ENCODE measurements around the gene PIEZO2. TPM values are rescaled to one million over a fixed set of nuclear protein-coding genes. Genes with fewer than 3 reads are reported as not detected.

PIEZO2 gene
- total and polyA plus RNA-seq, 2 donors (not counting 1 experiment from before 2014, with no cell fraction given) = not detected

- ChIA-PET POLR2A (no interaction called here), CTCF (no interaction called here)
- no peak for ATAC-seq (ENCODE audit: low read depth)
- no peak overlapping the region for H3K4me3 Mint-ChIP-seq
- H3K27ac Mint-ChIP-seq = no peak overlapping the region
- H3K27ac ChIP-seq (ENCODE audit: low read length in 2 of 2) = no peak overlapping the region
- no peak for DNase-seq
- no peak overlapping the region for H3K9ac ChIP-seq (ENCODE audit: low read length)
- H3K27me3 ChIP-seq (replicated peaks in 1 of 4; ENCODE audit: control extremely low read depth in 1 of 4, control insufficient read depth in 3 of 4, insufficient read depth in 4 of 4, low read length in 3 of 4) = peaks cover 0 to 3% (median 1%) of the 10 kb centered on the region in 4 experiments
- TF ChIP-seq CTCF (IDR thresholded peaks at IDR 0.05) (no peak), EZH2 (IDR thresholded peaks at IDR 0.05; ENCODE audit: borderline replicate concordance, insufficient read depth, low read depth, low read length, poor library complexity, severe bottlenecking) (no peak)
- no peaks in the 10 kb centered on the region for H3K79me2 ChIP-seq (ENCODE audit: control insufficient read depth, insufficient read depth, low read length)
- H3K4me3 ChIP-seq (ENCODE audit: control extremely low read depth in 1 of 5, extremely low read depth in 1 of 5, insufficient read depth in 1 of 5, low read depth in 2 of 5, low read length in 4 of 5) = no peak overlapping the region
- H2AFZ ChIP-seq (ENCODE audit: insufficient read depth, low read depth, low read length, poor library complexity, severe bottlenecking) = no peak overlapping the region
- H3K4me2 ChIP-seq (replicated peaks; ENCODE audit: low read depth, low read length, poor library complexity, severe bottlenecking) = no peak overlapping the region
- H3K9me3 Mint-ChIP-seq (ENCODE audit: insufficient read depth) = no peaks in the 10 kb centered on the region
- intact Hi-C loops (cut with micrococcal nuclease) = no loop called here
- WGBS (ENCODE audit: insufficient coverage) = 100% methylated on average over 2 of the region's 5 CpGs
- H3K4me1 Mint-ChIP-seq = no peaks in the 10 kb centered on the region
- H3K27me3 Mint-ChIP-seq = peaks cover 11% of the 10 kb centered on the region
- H4K20me1 ChIP-seq (ENCODE audit: control insufficient read depth, insufficient read depth, low read length, poor library complexity, severe bottlenecking) = no peaks in the 10 kb centered on the region
- no peaks in the 10 kb centered on the region for H3K4me1 ChIP-seq (ENCODE audit: control insufficient read depth in 2 of 2, insufficient read depth in 2 of 2, low read length in 2 of 2)
- H3K9me3 ChIP-seq (ENCODE audit: control extremely low read depth in 1 of 3, control insufficient read depth in 2 of 3, insufficient read depth in 1 of 3, low read length in 2 of 3) = no peaks in the 10 kb centered on the region
- no peaks in the 10 kb centered on the region for H3K36me3 ChIP-seq (replicated peaks in 1 of 2; ENCODE audit: control extremely low read depth in 1 of 2, control insufficient read depth in 1 of 2, extremely low read depth in 1 of 2, insufficient read depth in 2 of 2, low read length in 1 of 2)
These were observed 381.1 kb downstream of the PIEZO2 start for GRCh38 chr18:10768221-10768620.

GRCh38 chr18:10767658-10768057, 381.7 kb downstream of the PIEZO2 start:
- Histone ChIP-seq H3K79me2 (ENCODE audit: control insufficient read depth, insufficient read depth, low read length) (no peaks in the 10 kb centered on the region), H3K4me3 (ENCODE audit: control extremely low read depth in 1 of 5, extremely low read depth in 1 of 5, insufficient read depth in 1 of 5, low read depth in 2 of 5, low read length in 4 of 5) (no peak overlapping the region), H4K20me1 (ENCODE audit: control insufficient read depth, insufficient read depth, low read length, poor library complexity, severe bottlenecking) (no peaks in the 10 kb centered on the region), H3K4me2 (replicated peaks; ENCODE audit: low read depth, low read length, poor library complexity, severe bottlenecking) (no peak overlapping the region), H3K4me1 (ENCODE audit: control insufficient read depth in 2 of 2, insufficient read depth in 2 of 2, low read length in 2 of 2) (no peaks in the 10 kb centered on the region), H3K27me3 (replicated peaks in 1 of 4; ENCODE audit: control extremely low read depth in 1 of 4, control insufficient read depth in 3 of 4, insufficient read depth in 4 of 4, low read length in 3 of 4) (peaks cover 0 to 3% (median 1%) of the 10 kb centered on the region in 4 experiments), H3K9me3 (ENCODE audit: control extremely low read depth in 1 of 3, control insufficient read depth in 2 of 3, insufficient read depth in 1 of 3, low read length in 2 of 3) (no peaks in the 10 kb centered on the region), H3K36me3 (replicated peaks in 1 of 2; ENCODE audit: control extremely low read depth in 1 of 2, control insufficient read depth in 1 of 2, extremely low read depth in 1 of 2, insufficient read depth in 2 of 2, low read length in 1 of 2) (no peaks in the 10 kb centered on the region), H3K27ac (ENCODE audit: low read length in 2 of 2) (no peak overlapping the region), H3K9ac (ENCODE audit: low read length) (no peak overlapping the region), H2AFZ (ENCODE audit: insufficient read depth, low read depth, low read length, poor library complexity, severe bottlenecking) (no peak overlapping the region)
- TF ChIP-seq EZH2 (IDR thresholded peaks at IDR 0.05; ENCODE audit: borderline replicate concordance, insufficient read depth, low read depth, low read length, poor library complexity, severe bottlenecking) (no peak), CTCF (IDR thresholded peaks at IDR 0.05) (no peak)
- Mint-ChIP-seq H3K27ac (no peak overlapping the region), H3K4me3 (no peak overlapping the region), H3K4me1 (no peaks in the 10 kb centered on the region), H3K27me3 (peaks cover 12% of the 10 kb centered on the region), H3K9me3 (ENCODE audit: insufficient read depth) (no peaks in the 10 kb centered on the region)
- 96% methylated on average over 5 of the region's 5 CpGs for WGBS (ENCODE audit: insufficient coverage)
- intact Hi-C loops (cut with micrococcal nuclease) = no loop called here
- CTCF ChIA-PET = no interaction called here
- ATAC-seq (ENCODE audit: low read depth) (no peak), DNase-seq (no peak)
- POLR2A ChIA-PET = no interaction called here

Data from B cell (primary cell).